Choroid plexus epithelial cell (primary cell): ENCODE measurements around the gene SOST.

ENCODE experiments used
- DNase-seq: peaks from one replicate; pipeline ENCODE4 v3.0.0-alpha.2; 2010; ENCODE audit warnings: low read depth
- H3K4me3 ChIP-seq: 2 replicates; pipeline ENCODE4 v1.5.1; 2011; ENCODE audit warnings: low read depth, mild to moderate bottlenecking, control low read depth, low read length, moderate library complexity
- CTCF ChIP-seq: conservative IDR thresholded peaks from 2 replicates; pipeline ENCODE4 v1.5.1; 2011; ENCODE audit warnings: low read depth, mild to moderate bottlenecking, control low read depth, inconsistent platforms, low read length, moderate library complexity

The SOST gene

GRCh38 chr17:43791589-43791988, 33.0 kb upstream of the SOST start:
- no peak for TF ChIP-seq CTCF
- no peak overlapping the region for H3K4me3 ChIP-seq
- peak; percentile 75 for DNase-seq

GRCh38 chr17:43790311-43790940, 31.8 kb upstream of the SOST start:
- DNase-seq = no peak
- peak; percentile 52 for TF ChIP-seq CTCF
- H3K4me3 ChIP-seq = no peak overlapping the region

- TF ChIP-seq CTCF = no peak
- no peak for DNase-seq
- no peak overlapping the region for H3K4me3 ChIP-seq
Observed at GRCh38 chr17:43789482-43789881, 30.9 kb upstream of the SOST start.

GRCh38 chr17:43788540-43788939, 29.9 kb upstream of the SOST start:
- H3K4me3 ChIP-seq = no peak overlapping the region
- no peak for TF ChIP-seq CTCF
- DNase-seq = no peak

- no peak for DNase-seq
- H3K4me3 ChIP-seq = no peak overlapping the region
- TF ChIP-seq CTCF = no peak
Observed at GRCh38 chr17:43787728-43788127, 29.1 kb upstream of the SOST start.

GRCh38 chr17:43784628-43785101, 26.1 kb upstream of the SOST start:
- DNase-seq = peak; percentile 71
- H3K4me3 ChIP-seq = no peak overlapping the region
- TF ChIP-seq CTCF = no peak

GRCh38 chr17:43784068-43784467, 25.5 kb upstream of the SOST start:
- H3K4me3 ChIP-seq = no peak overlapping the region
- DNase-seq = no peak

More at GRCh38 chr17:43784068-43784467, 25.5 kb upstream of the SOST start:
- TF ChIP-seq CTCF = no peak
